ENCODE results near the gene PHETA1. TPM values are rescaled to one million over a fixed set of nuclear protein-coding genes. Genes with fewer than 3 reads are reported as not detected.

The PHETA1 gene
- total and polyA plus RNA-seq, 2 of the 13 experiments (the other 11 are each of a cell fraction or from before 2014, with no cell fraction given): 11.3 to 20.8 TPM

GRCh38 chr12:111407377-111408115 lies 38.7 kb upstream of the PHETA1 start:
- in situ Hi-C loops (cut with HindIII; ENCODE audit: extremely low pct_ligation_motif_present, low pct_unique_long_range_greater_than_20kb): no loop called here
- FAIRE-seq (no peak), DNase-seq (ENCODE audit: low spot score) (no peak), ATAC-seq (no peak)
- ChIA-PET POLR2A (no interaction called here), CTCF (ENCODE audit: low intra/inter-chr PET ratio, low total read pairs) (no interaction called here)
- Histone ChIP-seq H3K4me3 (replicated peaks in 1 of 3; ENCODE audit: insufficient read depth in 1 of 3, low read depth in 2 of 3, low read length in 3 of 3) (peak overlapping the region; percentile 92 to 95 (median 93); a peak in 5 of 6 replicates), H3K36me3 (replicated peaks in 1 of 2; ENCODE audit: control insufficient read depth in 1 of 2, insufficient read depth in 2 of 2, low read length in 2 of 2) (0 out of 5 replicates have a peak, but pooled peaks cover 0 to 5% of the 10 kb centered on the region in 2 experiments), H2AFZ (ENCODE audit: low read length) (no peak overlapping the region), H4K20me1 (ENCODE audit: insufficient read depth, low read length) (peaks cover 28% of the 10 kb centered on the region), H3K9ac (ENCODE audit: insufficient read depth, low read depth, low read length) (peak overlapping the region; percentile 81; the same call in 1 of the 2 replicates), H3K4me2 (ENCODE audit: low read depth, low read length) (peak overlapping the region; percentile 84), H3K27me3 (ENCODE audit: control insufficient read depth in 1 of 2, insufficient read depth in 2 of 2, low read length in 2 of 2) (no peaks in the 10 kb centered on the region; a peak in 1 of 5 replicates), H3K79me2 (ENCODE audit: insufficient read depth, low read length) (peaks cover 30% of the 10 kb centered on the region), H3K9me3 (ENCODE audit: low read length) (no peaks in the 10 kb centered on the region), H3K4me1 (ENCODE audit: insufficient read depth, low read length) (peaks cover 45% of the 10 kb centered on the region), H3K27ac (ENCODE audit: extremely low read length, insufficient read depth, low read length) (no peak overlapping the region)
- BruUV-seq (replicated peaks): no TSS peak
- WGBS (ENCODE audit: low lambda C conversion rate): 92% methylated on average over 3 of the region's 9 CpGs
- TF ChIP-seq ZNF224 (CRISPR knock-in tag; IDR thresholded peaks at IDR 0.05) (0 out of 2 replicates have a peak, but pooled peaks have one; percentile 26), ZNF230 (CRISPR knock-in tag; IDR thresholded peaks at IDR 0.05) (no peak), BRD4 (CRISPR knock-in tag; IDR thresholded peaks at IDR 0.05) (no peak)
- intact Hi-C loops (cut with micrococcal nuclease; ENCODE audit: unreplicated experiment): no loop called here

GRCh38 chr12:111406474-111407376 lies 37.8 kb upstream of the PHETA1 start:
- peak overlapping the region; percentile 81 for H3K9ac ChIP-seq (ENCODE audit: insufficient read depth, low read depth, low read length)
- H3K36me3 ChIP-seq (replicated peaks in 1 of 2; ENCODE audit: control insufficient read depth in 1 of 2, insufficient read depth in 2 of 2, low read length in 2 of 2): 0 out of 5 replicates have a peak, but pooled peaks cover 0 to 5% of the 10 kb centered on the region in 2 experiments
- no peaks in the 10 kb centered on the region; a peak in 1 of 5 replicates for H3K27me3 ChIP-seq (ENCODE audit: control insufficient read depth in 1 of 2, insufficient read depth in 2 of 2, low read length in 2 of 2)
- CTCF ChIA-PET (ENCODE audit: low intra/inter-chr PET ratio, low total read pairs): no interaction called here
- peak overlapping the region; percentile 92 to 95 (median 93) for H3K4me3 ChIP-seq (replicated peaks in 1 of 3; ENCODE audit: insufficient read depth in 1 of 3, low read depth in 2 of 3, low read length in 3 of 3)
- peaks cover 45% of the 10 kb centered on the region for H3K4me1 ChIP-seq (ENCODE audit: insufficient read depth, low read length)
- TSS peak; percentile 36 for BruUV-seq (replicated peaks)
- intact Hi-C loops (cut with micrococcal nuclease; ENCODE audit: unreplicated experiment): no loop called here
- no peak for ATAC-seq
- H3K4me2 ChIP-seq (ENCODE audit: low read depth, low read length): peak overlapping the region; percentile 84
- no peak for FAIRE-seq
- H3K79me2 ChIP-seq (ENCODE audit: insufficient read depth, low read length): peaks cover 30% of the 10 kb centered on the region
- POLR2A ChIA-PET: no interaction called here
- H3K9me3 ChIP-seq (ENCODE audit: low read length): no peaks in the 10 kb centered on the region
- in situ Hi-C loops (cut with HindIII; ENCODE audit: extremely low pct_ligation_motif_present, low pct_unique_long_range_greater_than_20kb): no loop called here
- 8% methylated on average over 9 of the region's 34 CpGs for WGBS (ENCODE audit: low lambda C conversion rate)
- peak overlapping the region; percentile 33 for H3K27ac ChIP-seq (ENCODE audit: extremely low read length, insufficient read depth, low read length)
- H4K20me1 ChIP-seq (ENCODE audit: insufficient read depth, low read length): peaks cover 28% of the 10 kb centered on the region
- no peak for DNase-seq (ENCODE audit: low spot score)
- H2AFZ ChIP-seq (ENCODE audit: low read length): no peak overlapping the region
- TF ChIP-seq MEIS2 (CRISPR knock-in tag; IDR thresholded peaks at IDR 0.05) (0 out of 2 replicates have a peak, but pooled peaks have one; percentile 25), RAD51 (IDR thresholded peaks at IDR 0.05; ENCODE audit: borderline replicate concordance) (no peak), ZNF350 (CRISPR knock-in tag; IDR thresholded peaks at IDR 0.05; ENCODE audit: borderline replicate concordance, low read depth) (no peak), SATB2 (CRISPR knock-in tag; IDR thresholded peaks at IDR 0.05) (no peak), HMGXB4 (CRISPR knock-in tag; IDR thresholded peaks at IDR 0.05; ENCODE audit: borderline replicate concordance in 1 of 2, low read depth in 1 of 2) (peak in 1 of 2 experiments; percentile 26; a peak in 1 of 4 replicates), ZFYVE20 (CRISPR knock-in tag; IDR thresholded peaks at IDR 0.05; ENCODE audit: borderline replicate concordance, low read depth) (no peak), ZNF720 (CRISPR knock-in tag; IDR thresholded peaks at IDR 0.05) (no peak), ISL2 (CRISPR knock-in tag; IDR thresholded peaks at IDR 0.05) (no peak), HIVEP1 (CRISPR knock-in tag; IDR thresholded peaks at IDR 0.05) (no peak), ZFX (CRISPR knock-in tag; IDR thresholded peaks at IDR 0.05; ENCODE audit: low read depth) (no peak), SAP130 (CRISPR knock-in tag; IDR thresholded peaks at IDR 0.05; ENCODE audit: low read depth) (peak; percentile 30; the same call in 1 of the 2 replicates), AKAP8 (CRISPR knock-in tag; IDR thresholded peaks at IDR 0.05) (peak; percentile 52; the same call in 1 of the 2 replicates)
